ENCODE measurements around the gene DIAPH1. TPM values are rescaled to one million over a fixed set of nuclear protein-coding genes. Genes with fewer than 3 reads are reported as not detected.

DIAPH1 gene
- total RNA-seq, 1 donor from 2014 or later: 20.4 TPM

DNA sequence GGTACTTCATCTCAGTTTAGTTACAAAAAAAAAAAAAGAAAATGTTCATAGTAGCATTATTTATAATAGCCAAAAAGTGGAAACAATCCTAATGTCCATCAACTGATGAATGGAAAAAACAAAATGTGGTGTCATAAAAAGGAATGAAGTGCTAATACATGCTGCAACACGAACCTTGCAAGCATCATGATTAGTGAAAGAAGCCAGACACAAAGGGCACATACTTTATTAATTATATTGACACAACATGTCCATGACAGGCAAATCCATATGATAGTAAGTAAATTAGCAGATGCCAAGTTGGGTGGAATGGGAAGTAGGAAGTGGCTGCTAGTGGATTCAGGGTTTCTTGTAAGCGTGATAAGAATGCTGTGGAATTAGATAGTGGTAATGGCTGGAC lies 75.7 kb downstream of the DIAPH1 start:
- no peak for TF ChIP-seq EZH2phosphoT487 (IDR thresholded peaks at IDR 0.05)
- TF ChIP-seq, protein P1, sequence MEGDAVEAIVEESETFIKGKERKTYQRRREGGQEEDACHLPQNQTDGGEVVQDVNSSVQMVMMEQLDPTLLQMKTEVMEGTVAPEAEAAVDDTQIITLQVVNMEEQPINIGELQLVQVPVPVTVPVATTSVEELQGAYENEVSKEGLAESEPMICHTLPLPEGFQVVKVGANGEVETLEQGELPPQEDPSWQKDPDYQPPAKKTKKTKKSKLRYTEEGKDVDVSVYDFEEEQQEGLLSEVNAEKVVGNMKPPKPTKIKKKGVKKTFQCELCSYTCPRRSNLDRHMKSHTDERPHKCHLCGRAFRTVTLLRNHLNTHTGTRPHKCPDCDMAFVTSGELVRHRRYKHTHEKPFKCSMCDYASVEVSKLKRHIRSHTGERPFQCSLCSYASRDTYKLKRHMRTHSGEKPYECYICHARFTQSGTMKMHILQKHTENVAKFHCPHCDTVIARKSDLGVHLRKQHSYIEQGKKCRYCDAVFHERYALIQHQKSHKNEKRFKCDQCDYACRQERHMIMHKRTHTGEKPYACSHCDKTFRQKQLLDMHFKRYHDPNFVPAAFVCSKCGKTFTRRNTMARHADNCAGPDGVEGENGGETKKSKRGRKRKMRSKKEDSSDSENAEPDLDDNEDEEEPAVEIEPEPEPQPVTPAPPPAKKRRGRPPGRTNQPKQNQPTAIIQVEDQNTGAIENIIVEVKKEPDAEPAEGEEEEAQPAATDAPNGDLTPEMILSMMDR (IDR thresholded peaks at IDR 0.05): no peak
- TF ChIP-seq EZH2 (IDR thresholded peaks at IDR 0.05): no peak
- Mint-ChIP-seq H3K4me1 (no peaks in the 10 kb centered on the region), H3K9me3 (peaks cover 24% of the 10 kb centered on the region), H3K27ac (no peak overlapping the region), H3K27me3 (ENCODE audit: insufficient read depth, low read depth) (no peaks in the 10 kb centered on the region), H3K4me3 (no peak overlapping the region), H3K36me3 (peaks cover 41% of the 10 kb centered on the region)
- no peak for DNase-seq (ENCODE audit: low spot score)
- Histone ChIP-seq H3K4me3 (no peak overlapping the region), H3K27me3 (no peaks in the 10 kb centered on the region), H2AFZ (replicated peaks) (no peak overlapping the region), H3K4me1 (no peaks in the 10 kb centered on the region), H3K36me3 (peaks cover 5% of the 10 kb centered on the region), H3K79me2 (ENCODE audit: low read depth) (no peaks in the 10 kb centered on the region), H3K4me2 (no peak overlapping the region), H3K9ac (no peak overlapping the region), H4K20me1 (ENCODE audit: low read depth) (no peaks in the 10 kb centered on the region), H3F3A (ENCODE audit: low read depth) (no peaks in the 10 kb centered on the region), H3K27ac (no peak overlapping the region), H3K9me3 (ENCODE audit: low read depth) (peaks cover 5% of the 10 kb centered on the region)

DNA sequence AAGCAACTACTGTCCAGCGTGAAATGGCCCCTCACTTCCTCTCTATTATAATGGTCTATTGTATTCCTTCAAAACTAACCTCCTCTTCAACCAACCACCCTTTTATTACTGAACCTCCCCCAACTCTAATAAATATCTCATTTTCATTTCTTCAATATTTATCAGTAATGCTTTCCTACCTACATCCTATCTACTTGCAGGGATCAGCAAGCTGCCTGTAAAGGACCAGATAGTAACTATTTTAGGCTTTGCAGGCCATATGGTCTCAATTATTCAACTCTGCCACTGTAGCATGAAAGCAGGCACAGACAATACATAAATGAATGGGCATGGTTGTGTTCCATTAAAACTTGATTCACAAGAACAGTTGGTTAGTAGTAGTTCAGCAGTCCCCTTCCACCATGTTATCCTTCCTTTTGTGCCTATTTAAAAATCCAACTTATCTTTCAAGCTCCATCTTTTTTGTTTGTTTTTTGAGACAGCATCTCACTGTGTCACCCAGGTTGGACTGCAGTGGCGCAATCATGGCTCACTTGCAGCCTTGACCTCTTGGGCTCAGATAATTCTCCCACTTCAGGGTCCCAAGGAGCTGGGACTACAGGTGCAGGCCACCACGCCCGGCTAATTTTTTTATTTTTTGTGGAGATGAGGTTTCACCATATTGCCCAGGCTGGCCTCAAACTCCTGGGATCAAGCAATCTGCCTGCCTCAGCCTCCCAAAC lies 84.1 kb downstream of the DIAPH1 start:
- Histone ChIP-seq H3K4me1 (no peaks in the 10 kb centered on the region), H4K20me1 (ENCODE audit: low read depth) (no peaks in the 10 kb centered on the region), H3K79me2 (ENCODE audit: low read depth) (no peaks in the 10 kb centered on the region), H3K27me3 (no peaks in the 10 kb centered on the region), H2AFZ (replicated peaks) (no peak overlapping the region), H3K27ac (no peak overlapping the region), H3K9me3 (ENCODE audit: low read depth) (no peaks in the 10 kb centered on the region), H3K4me3 (no peak overlapping the region), H3F3A (ENCODE audit: low read depth) (no peaks in the 10 kb centered on the region), H3K36me3 (no peaks in the 10 kb centered on the region), H3K4me2 (no peak overlapping the region), H3K9ac (no peak overlapping the region)
- peaks cover 18% of the 10 kb centered on the region for H3K36me3 Mint-ChIP-seq
- TF ChIP-seq EZH2 (IDR thresholded peaks at IDR 0.05) (no peak), EZH2phosphoT487 (IDR thresholded peaks at IDR 0.05) (no peak)
- TF ChIP-seq, protein P1 (IDR thresholded peaks at IDR 0.05): no peak
- no peak for DNase-seq (ENCODE audit: low spot score)
- H3K9me3 Mint-ChIP-seq: no peaks in the 10 kb centered on the region
- no peak overlapping the region for H3K27ac Mint-ChIP-seq
- H3K27me3 Mint-ChIP-seq (ENCODE audit: insufficient read depth, low read depth): no peaks in the 10 kb centered on the region
- H3K4me1 Mint-ChIP-seq: peaks cover 4% of the 10 kb centered on the region
- H3K4me3 Mint-ChIP-seq: no peak overlapping the region

DNA sequence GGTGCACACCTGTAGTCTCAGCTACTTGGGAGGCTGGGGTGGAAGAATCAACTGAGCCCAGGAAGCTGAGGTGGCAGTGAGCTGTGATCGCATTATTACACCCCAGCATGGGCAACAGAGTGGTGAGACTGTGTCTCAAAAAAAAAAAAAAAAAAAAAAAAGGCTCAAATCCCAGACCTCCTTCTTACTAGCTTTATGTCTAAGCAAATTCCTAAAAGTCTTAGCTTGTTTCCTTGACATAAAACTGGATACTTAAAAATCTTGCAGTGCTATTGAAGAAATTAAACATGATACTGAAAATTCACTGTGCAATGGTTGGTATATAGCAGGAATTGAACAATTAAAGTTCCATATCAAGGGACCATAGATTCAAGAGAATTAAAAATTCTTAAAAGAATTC lies 84.9 kb downstream of the DIAPH1 start:
- Histone ChIP-seq H3K27ac (no peak overlapping the region), H3K9ac (no peak overlapping the region), H3K79me2 (ENCODE audit: low read depth) (no peaks in the 10 kb centered on the region), H3K27me3 (no peaks in the 10 kb centered on the region), H4K20me1 (ENCODE audit: low read depth) (no peaks in the 10 kb centered on the region), H3K9me3 (ENCODE audit: low read depth) (no peaks in the 10 kb centered on the region), H3K36me3 (no peaks in the 10 kb centered on the region), H3F3A (ENCODE audit: low read depth) (no peaks in the 10 kb centered on the region), H3K4me3 (no peak overlapping the region), H3K4me1 (no peaks in the 10 kb centered on the region), H3K4me2 (no peak overlapping the region), H2AFZ (replicated peaks) (no peak overlapping the region)
- no peak overlapping the region for H3K4me3 Mint-ChIP-seq
- H3K9me3 Mint-ChIP-seq: no peaks in the 10 kb centered on the region
- no peak for TF ChIP-seq EZH2 (IDR thresholded peaks at IDR 0.05)
- TF ChIP-seq, protein P1 (IDR thresholded peaks at IDR 0.05): no peak
- no peak for DNase-seq (ENCODE audit: low spot score)
- peaks cover 4% of the 10 kb centered on the region for H3K4me1 Mint-ChIP-seq
- no peak overlapping the region for H3K27ac Mint-ChIP-seq
- no peaks in the 10 kb centered on the region for H3K27me3 Mint-ChIP-seq (ENCODE audit: insufficient read depth, low read depth)
- peaks cover 17% of the 10 kb centered on the region for H3K36me3 Mint-ChIP-seq

All from neural progenitor cell (in vitro differentiated cells).